Measurements from ENCODE around the gene FSTL4. TPM values are rescaled to one million over a fixed set of nuclear protein-coding genes. Genes with fewer than 3 reads are reported as not detected.
"Not testable (repeated sequence)": the region's sequence is repeated elsewhere in the genome, so short reads cannot be mapped to it uniquely, and the experiment has no call there.

Gene FSTL4
- total RNA-seq, 2 donors from 2014 or later: not detected

GRCh38 chr5:133228316-133228715 is 384.0 kb downstream of the FSTL4 start:
- no peak for DNase-seq (ENCODE audit: low spot score in 2 of 2)
- Mint-ChIP-seq H3K36me3 (no peaks in the 10 kb centered on the region), H3K9me3 (no peaks in the 10 kb centered on the region), H3K27ac (no peak overlapping the region)
- ATAC-seq: no peak

- H3K9me3 Mint-ChIP-seq: no peaks in the 10 kb centered on the region
- no peaks in the 10 kb centered on the region for H3K36me3 Mint-ChIP-seq
- no peak overlapping the region for H3K27ac Mint-ChIP-seq
- ATAC-seq (no peak), DNase-seq (ENCODE audit: low spot score in 2 of 2) (no peak)
These were observed 384.4 kb downstream of the FSTL4 start for GRCh38 chr5:133227897-133228296.

GRCh38 chr5:133227082-133227481 is 385.3 kb downstream of the FSTL4 start:
- ATAC-seq (no peak), DNase-seq (ENCODE audit: low spot score in 2 of 2) (no peak)
- no peak overlapping the region for H3K27ac Mint-ChIP-seq
- no peaks in the 10 kb centered on the region for H3K36me3 Mint-ChIP-seq
- no peaks in the 10 kb centered on the region for H3K9me3 Mint-ChIP-seq

- no peaks in the 10 kb centered on the region for H3K9me3 Mint-ChIP-seq
- ATAC-seq: no peak
- no peak for DNase-seq (ENCODE audit: low spot score in 2 of 2)
- H3K27ac Mint-ChIP-seq: no peak overlapping the region
- H3K36me3 Mint-ChIP-seq: no peaks in the 10 kb centered on the region
These were observed 386.2 kb downstream of the FSTL4 start for GRCh38 chr5:133226186-133226585.

- DNase-seq (ENCODE audit: low spot score in 2 of 2) (no peak), ATAC-seq (no peak)
- Mint-ChIP-seq H3K36me3 (no peaks in the 10 kb centered on the region), H3K27ac (no peak overlapping the region), H3K9me3 (no peaks in the 10 kb centered on the region)
These were observed 386.6 kb downstream of the FSTL4 start for GRCh38 chr5:133225671-133226152.

- Mint-ChIP-seq H3K36me3 (no peaks in the 10 kb centered on the region), H3K9me3 (no peaks in the 10 kb centered on the region), H3K27ac (no peak overlapping the region)
- DNase-seq (ENCODE audit: low spot score in 2 of 2) (no peak), ATAC-seq (no peak)
These were observed 389.4 kb downstream of the FSTL4 start for GRCh38 chr5:133222979-133223378.

GRCh38 chr5:133222521-133222920 is 389.8 kb downstream of the FSTL4 start:
- no peak overlapping the region for H3K27ac Mint-ChIP-seq
- no peaks in the 10 kb centered on the region for H3K36me3 Mint-ChIP-seq
- DNase-seq (ENCODE audit: low spot score in 2 of 2) (no peak), ATAC-seq (no peak)
- no peaks in the 10 kb centered on the region for H3K9me3 Mint-ChIP-seq

GRCh38 chr5:133222040-133222439 is 390.3 kb downstream of the FSTL4 start:
- ATAC-seq (no peak), DNase-seq (ENCODE audit: low spot score in 2 of 2) (no peak)
- Mint-ChIP-seq H3K27ac (no peak overlapping the region), H3K36me3 (no peaks in the 10 kb centered on the region), H3K9me3 (no peaks in the 10 kb centered on the region)

GRCh38 chr5:133220851-133221674 is 391.3 kb downstream of the FSTL4 start:
- DNase-seq (ENCODE audit: low spot score in 2 of 2): no peak
- Mint-ChIP-seq H3K9me3 (no peaks in the 10 kb centered on the region), H3K27ac (no peak overlapping the region)

GRCh38 chr5:133219296-133219695 is 393.0 kb downstream of the FSTL4 start:
- H3K36me3 Mint-ChIP-seq: no peaks in the 10 kb centered on the region
- H3K9me3 Mint-ChIP-seq: no peaks in the 10 kb centered on the region
- H3K27ac Mint-ChIP-seq: no peak overlapping the region
- no peak for ATAC-seq
- no peak for DNase-seq (ENCODE audit: low spot score in 2 of 2)

More at GRCh38 chr5:133220851-133221674, 391.3 kb downstream of the FSTL4 start:
- H3K36me3 Mint-ChIP-seq: no peaks in the 10 kb centered on the region
- ATAC-seq: no peak

- not testable (repeated sequence) for H3K9me3 Mint-ChIP-seq; ATAC-seq; H3K36me3 Mint-ChIP-seq; H3K27ac Mint-ChIP-seq; DNase-seq (ENCODE audit: low spot score in 2 of 2)
These were observed 396.2 kb downstream of the FSTL4 start for GRCh38 chr5:133216138-133216537.

GRCh38 chr5:133214153-133214820 is 398.1 kb downstream of the FSTL4 start:
- DNase-seq (ENCODE audit: low spot score in 2 of 2) (no peak), ATAC-seq (no peak)
- Mint-ChIP-seq H3K27ac (no peak overlapping the region), H3K9me3 (no peaks in the 10 kb centered on the region), H3K36me3 (no peaks in the 10 kb centered on the region)

- ATAC-seq: no peak
- no peak overlapping the region for H3K27ac Mint-ChIP-seq
These were observed 406.7 kb downstream of the FSTL4 start for GRCh38 chr5:133205649-133206048.

GRCh38 chr5:133205204-133205603 is 407.1 kb downstream of the FSTL4 start:
- no peak overlapping the region for H3K27ac Mint-ChIP-seq
- H3K36me3 Mint-ChIP-seq: no peaks in the 10 kb centered on the region
- ATAC-seq: no peak
- H3K9me3 Mint-ChIP-seq: no peaks in the 10 kb centered on the region
- DNase-seq (ENCODE audit: low spot score in 2 of 2): no peak

More at GRCh38 chr5:133205649-133206048, 406.7 kb downstream of the FSTL4 start:
- Mint-ChIP-seq H3K36me3 (no peaks in the 10 kb centered on the region), H3K9me3 (no peaks in the 10 kb centered on the region)
- DNase-seq (ENCODE audit: low spot score in 2 of 2): no peak

- ATAC-seq: no peak
- Mint-ChIP-seq H3K27ac (no peak overlapping the region), H3K36me3 (no peaks in the 10 kb centered on the region), H3K9me3 (no peaks in the 10 kb centered on the region)
- no peak for DNase-seq (ENCODE audit: low spot score in 2 of 2)
These were observed 408.7 kb downstream of the FSTL4 start for GRCh38 chr5:133203317-133204305.

- Mint-ChIP-seq H3K9me3 (no peaks in the 10 kb centered on the region), H3K36me3 (no peaks in the 10 kb centered on the region), H3K27ac (no peak overlapping the region)
- ATAC-seq (no peak), DNase-seq (ENCODE audit: low spot score in 2 of 2) (no peak)
These were observed 410.2 kb downstream of the FSTL4 start for GRCh38 chr5:133202066-133202665.
